Posterior vena cava (tissue), 2 donors: ENCODE results near the gene ARL16. TPM values are rescaled to one million over a fixed set of nuclear protein-coding genes. Genes with fewer than 3 reads are reported as not detected.

Experiments used
- microRNA-seq, 2 donors: library from miRNA; unstranded; fragments of <30 nt; microRNA quantifications; one replicate each; pipeline ENCODE4 v1.2.0, GENCODE V29; 2020 to 2021; ENCODE audit warnings: borderline microRNAs expressed in 2 of 2
- total RNA-seq, 2 donors: library from RNA; stranded (reverse); fragmentation: NEBNext Ultra II Directional; extraction: Animal tissue kit (Norgen Biotek cat#: 25700); gene quantifications; one replicate each; pipeline ENCODE4 v1.2.1, GENCODE V29; 2021
- donor health status: DM: yes; HTN: yes; CAD: no.
- donor health status: DM: yes; HTN: yes; CAD: no.

The ARL16 gene
- total RNA-seq, 2 donors from 2014 or later = 20.0 to 26.7 TPM

Small RNAs within 50 kb of the gene (microRNA-seq; reads per million reads assigned to microRNA genes)
- 0.32 to 0.52 reads per million in 2 donors for gene MIR6786

Other genes with a start within 250 kb of the ARL16 start
- gene ACTG1, start 171.0 kb downstream of the ARL16 start, total RNA-seq = 1,000 to 10,000 TPM; 1,410 to 1,809 TPM
- gene FSCN2, start 155.4 kb downstream of the ARL16 start, total RNA-seq = 1 to 10 TPM; 1.6 to 2.0 TPM
- 10 to 100 TPM; 18.9 TPM for gene FAAP100, start 131.4 kb downstream of the ARL16 start, total RNA-seq
- 10 to 100 TPM; 77.7 to 87.3 TPM for gene NPLOC4, start 46.7 kb downstream of the ARL16 start, total RNA-seq
- gene TSPAN10, start 46.6 kb downstream of the ARL16 start, total RNA-seq = under 1 TPM; 0.14 to 0.51 TPM
- gene PDE6G, start 27.3 kb downstream of the ARL16 start, total RNA-seq = not detected
- 10 to 100 TPM; 18.0 to 21.2 TPM for gene OXLD1, start 17.2 kb downstream of the ARL16 start, total RNA-seq
- gene CCDC137, start 17.1 kb downstream of the ARL16 start, total RNA-seq = 1 to 10 TPM; 8.5 to 9.9 TPM
- 10 to 100 TPM; 81.6 to 90.7 TPM for gene HGS, start 214 bp upstream of the ARL16 start, total RNA-seq
- 10 to 100 TPM; 31.8 to 36.8 TPM for gene MRPL12, start 19.6 kb upstream of the ARL16 start, total RNA-seq
- 1 to 10 TPM; 1.9 to 2.3 TPM for gene SLC25A10, start 28.5 kb upstream of the ARL16 start, total RNA-seq
- not detected for gene GCGR, start 120.4 kb upstream of the ARL16 start, total RNA-seq
- gene MCRIP1, start 149.5 kb upstream of the ARL16 start, total RNA-seq = 100 to 1,000 TPM in 1 of 2 donors, 10 to 100 TPM in 1; 97.6 to 101 TPM
- not detected for gene PPP1R27, start 151.3 kb upstream of the ARL16 start, total RNA-seq
- gene P4HB, start 176.7 kb upstream of the ARL16 start, total RNA-seq = 100 to 1,000 TPM; 339 to 482 TPM
- 100 to 1,000 TPM; 375 to 421 TPM for gene ARHGDIA, start 187.5 kb upstream of the ARL16 start, total RNA-seq
- gene ALYREF, start 207.8 kb upstream of the ARL16 start, total RNA-seq = 10 to 100 TPM; 34.3 to 36.3 TPM
- 10 to 100 TPM; 73.3 to 84.8 TPM for gene ANAPC11, start 207.9 kb upstream of the ARL16 start, total RNA-seq
- gene NPB, start 218.4 kb upstream of the ARL16 start, total RNA-seq = under 1 TPM; 0.29 to 0.46 TPM
- 10 to 100 TPM in 1 of 2 donors, 1 to 10 TPM in 1; 8.7 to 14.9 TPM for gene PCYT2, start 227.6 kb upstream of the ARL16 start, total RNA-seq
- gene SIRT7, start 234.4 kb upstream of the ARL16 start, total RNA-seq = 10 to 100 TPM; 11.8 to 13.1 TPM
- 10 to 100 TPM; 25.0 to 36.2 TPM for gene MAFG, start 243.9 kb upstream of the ARL16 start, total RNA-seq